Loucy (cell line): ENCODE data around the gene KRTAP24-1.

ENCODE experiments used
- H2AFZ ChIP-seq: fragments of 200-600 bp; sonication (generic); 2 replicates; pipeline ENCODE4 v1.6.0; 2016; ENCODE audit warnings: antibody characterized with exemption, mild to moderate bottlenecking, low read length, moderate library complexity
- H3F3A ChIP-seq: fragments of 200-600 bp; 2 replicates; pipeline ENCODE4 v1.6.0; 2016; ENCODE audit warnings: antibody characterized with exemption, low read depth, mild to moderate bottlenecking
- H3K27me3 ChIP-seq: fragments of 200-600 bp; sonication (generic); 2 replicates; pipeline ENCODE4 v1.6.1; 2014; ENCODE audit warnings: low read length, mild to moderate bottlenecking; ENCODE audit not compliant: insufficient read depth, poor library complexity, severe bottlenecking
- H3K36me3 ChIP-seq: fragments of 200-600 bp; sonication (generic); 2 replicates; pipeline ENCODE4 v1.6.1; 2016; ENCODE audit warnings: low read length; ENCODE audit not compliant: insufficient read depth
- H3K4me1 ChIP-seq: fragments of 200-600 bp; sonication (generic); 2 replicates; pipeline ENCODE4 v1.5.1; 2014; ENCODE audit warnings: low read length, mild to moderate bottlenecking; ENCODE audit not compliant: insufficient read depth, poor library complexity, severe bottlenecking
- H3K4me2 ChIP-seq: fragments of 200-600 bp; sonication (generic); 2 replicates; pipeline ENCODE4 v1.6.0; 2014; ENCODE audit warnings: antibody characterized with exemption, low read length, low read depth, mild to moderate bottlenecking; ENCODE audit not compliant: poor library complexity, severe bottlenecking
- H3K4me3 ChIP-seq: fragments of 200-600 bp; sonication (generic); 2 replicates; pipeline ENCODE4 v1.5.1; 2014; ENCODE audit warnings: low read length, mild to moderate bottlenecking, mixed read lengths; ENCODE audit not compliant: poor library complexity, severe bottlenecking
- H3K79me2 ChIP-seq: fragments of 200-600 bp; sonication (generic); 2 replicates; pipeline ENCODE4 v1.6.1; 2014; ENCODE audit warnings: low read length; ENCODE audit not compliant: insufficient read depth
- H3K9ac ChIP-seq: fragments of 200-600 bp; sonication (generic); 2 replicates; pipeline ENCODE4 v1.6.0; 2014; ENCODE audit warnings: mild to moderate bottlenecking, low read depth, low read length, moderate library complexity; ENCODE audit not compliant: poor library complexity, severe bottlenecking
- H3K9me2 ChIP-seq: fragments of 200-600 bp; sonication (generic); replicated peaks from 2 replicates; pipeline ENCODE4 v1.6.1; 2016; ENCODE audit warnings: low read depth, low read length, mixed read lengths
- H3K9me3 ChIP-seq: fragments of 200-600 bp; sonication (generic); 2 replicates; pipeline ENCODE4 v1.6.1; 2014; ENCODE audit warnings: mild to moderate bottlenecking, antibody characterized with exemption, low read length, low read depth; ENCODE audit not compliant: insufficient read depth
- H4K20me1 ChIP-seq: fragments of 200-600 bp; sonication (generic); 2 replicates; pipeline ENCODE4 v1.6.0; 2014; ENCODE audit warnings: antibody characterized with exemption, low read length, mild to moderate bottlenecking; ENCODE audit not compliant: insufficient read depth, poor library complexity, severe bottlenecking
- EZH2phosphoT487 ChIP-seq: fragments of 200-600 bp; IDR thresholded peaks from 2 replicates; pipeline ENCODE4 v1.6.1; 2018; ENCODE audit warnings: antibody characterized with exemption, mild to moderate bottlenecking, moderate library complexity, borderline replicate concordance
- TF ChIP-seq, protein P1 (sequence below): fragments of 200-600 bp; sonication (generic); conservative IDR thresholded peaks from 2 replicates; pipeline ENCODE4 v1.5.1; 2014; ENCODE audit warnings: mild to moderate bottlenecking, antibody characterized with exemption, low read length

The KRTAP24-1 gene

DNA sequence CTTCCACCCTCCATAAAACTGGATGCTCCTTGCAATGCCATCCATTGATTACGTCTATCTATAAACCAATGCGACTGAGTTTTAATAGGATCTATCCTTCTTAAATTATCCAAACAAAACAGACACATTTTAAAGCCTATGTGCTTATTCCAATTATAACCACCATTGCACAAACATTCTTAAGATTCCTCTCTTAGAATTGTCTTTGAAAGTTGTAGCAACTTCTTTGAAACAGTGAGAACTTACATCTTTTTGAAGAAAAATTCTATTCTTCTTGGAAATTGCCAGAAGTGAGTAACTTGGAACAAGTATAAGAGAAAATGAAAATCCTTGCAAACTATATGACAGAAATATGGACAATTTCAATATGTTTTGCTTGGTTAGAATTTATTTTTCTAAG, 37.5 kb upstream of the KRTAP24-1 start, which contains the start of gene KRTAP26-1:
Gene KRTAP26-1, minus strand, starts transcription at position 101 of the 400 bp plus-strand sequence. CDS start 280 bp downstream, outside the sequence.
- H3K79me2 ChIP-seq, result no peaks in the 10 kb centered on the region
- no peaks in the 10 kb centered on the region for H3K4me1 ChIP-seq
- H3K27me3 ChIP-seq, result no peaks in the 10 kb centered on the region
- H3K9me3 ChIP-seq, result no peaks in the 10 kb centered on the region
- TF ChIP-seq EZH2phosphoT487, result no peak
- TF ChIP-seq, protein P1, sequence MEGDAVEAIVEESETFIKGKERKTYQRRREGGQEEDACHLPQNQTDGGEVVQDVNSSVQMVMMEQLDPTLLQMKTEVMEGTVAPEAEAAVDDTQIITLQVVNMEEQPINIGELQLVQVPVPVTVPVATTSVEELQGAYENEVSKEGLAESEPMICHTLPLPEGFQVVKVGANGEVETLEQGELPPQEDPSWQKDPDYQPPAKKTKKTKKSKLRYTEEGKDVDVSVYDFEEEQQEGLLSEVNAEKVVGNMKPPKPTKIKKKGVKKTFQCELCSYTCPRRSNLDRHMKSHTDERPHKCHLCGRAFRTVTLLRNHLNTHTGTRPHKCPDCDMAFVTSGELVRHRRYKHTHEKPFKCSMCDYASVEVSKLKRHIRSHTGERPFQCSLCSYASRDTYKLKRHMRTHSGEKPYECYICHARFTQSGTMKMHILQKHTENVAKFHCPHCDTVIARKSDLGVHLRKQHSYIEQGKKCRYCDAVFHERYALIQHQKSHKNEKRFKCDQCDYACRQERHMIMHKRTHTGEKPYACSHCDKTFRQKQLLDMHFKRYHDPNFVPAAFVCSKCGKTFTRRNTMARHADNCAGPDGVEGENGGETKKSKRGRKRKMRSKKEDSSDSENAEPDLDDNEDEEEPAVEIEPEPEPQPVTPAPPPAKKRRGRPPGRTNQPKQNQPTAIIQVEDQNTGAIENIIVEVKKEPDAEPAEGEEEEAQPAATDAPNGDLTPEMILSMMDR, result no peak
- no peak within 1 kb of the TSS for H3K9ac ChIP-seq
- H3K36me3 ChIP-seq, result no peaks in the 10 kb centered on the region
- H4K20me1 ChIP-seq, result no peaks in the 10 kb centered on the region
- H2AFZ ChIP-seq, result no peak within 1 kb of the TSS
- no peaks in the 10 kb centered on the region for H3K9me2 ChIP-seq
- no peak within 1 kb of the TSS for H3K4me3 ChIP-seq
- no peak within 1 kb of the TSS for H3K4me2 ChIP-seq
- H3F3A ChIP-seq, result no peaks in the 10 kb centered on the region

DNA sequence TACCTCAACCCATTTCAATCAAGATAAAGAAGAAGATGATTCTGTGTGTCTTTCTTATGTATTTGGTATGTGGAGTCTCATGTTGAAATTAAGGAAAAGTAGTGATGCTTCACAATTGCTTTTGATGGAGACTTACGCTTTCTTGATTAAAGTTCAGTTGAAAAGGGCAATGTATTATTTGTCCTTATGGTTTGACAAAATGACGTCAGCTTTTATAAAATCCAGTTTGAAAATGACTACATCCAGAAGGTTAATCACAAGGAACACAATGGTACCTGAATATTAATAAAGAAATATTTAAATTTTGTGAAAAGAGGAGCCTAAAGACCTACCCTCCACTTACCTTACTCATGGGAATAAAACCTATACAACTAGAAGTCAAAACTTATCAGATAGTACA, 33.0 kb upstream of the KRTAP24-1 start:
- Histone ChIP-seq H3K4me2 (no peak overlapping the region), H4K20me1 (no peaks in the 10 kb centered on the region), H3K4me1 (no peaks in the 10 kb centered on the region), H2AFZ (no peak overlapping the region), H3K27me3 (no peaks in the 10 kb centered on the region), H3K4me3 (no peak overlapping the region), H3K9ac (no peak overlapping the region), H3K79me2 (no peaks in the 10 kb centered on the region), H3K9me3 (no peaks in the 10 kb centered on the region), H3K36me3 (no peaks in the 10 kb centered on the region), H3K9me2 (no peaks in the 10 kb centered on the region), H3F3A (no peaks in the 10 kb centered on the region)
- TF ChIP-seq EZH2phosphoT487, result no peak
- TF ChIP-seq, protein P1, result no peak

DNA sequence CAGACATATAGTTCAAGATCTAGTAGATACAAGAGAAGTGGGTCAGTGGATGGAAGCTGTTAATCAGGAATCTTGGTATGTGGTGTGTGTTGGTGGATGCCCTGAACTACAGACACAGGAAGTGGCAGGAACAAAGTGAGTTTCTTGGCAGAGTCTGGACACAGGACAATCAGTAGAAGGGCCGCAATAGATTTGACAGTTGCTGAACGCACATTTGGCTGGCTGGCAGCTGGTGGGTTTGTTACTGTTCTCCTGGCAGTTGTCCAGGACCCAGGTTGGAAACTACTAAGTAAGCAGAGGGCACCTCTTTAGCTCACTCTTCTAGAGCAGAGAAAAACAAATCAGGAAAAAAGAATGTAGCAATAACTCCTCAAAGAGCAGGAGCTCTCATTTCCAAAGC, 24.1 kb upstream of the KRTAP24-1 start:
- Histone ChIP-seq H3K9ac (no peak overlapping the region), H3K9me2 (no peaks in the 10 kb centered on the region), H3K79me2 (no peaks in the 10 kb centered on the region), H3K4me2 (no peak overlapping the region), H3K9me3 (no peaks in the 10 kb centered on the region), H3K4me1 (no peaks in the 10 kb centered on the region), H3K27me3 (no peaks in the 10 kb centered on the region), H3K4me3 (no peak overlapping the region), H3F3A (no peaks in the 10 kb centered on the region), H2AFZ (no peak overlapping the region), H3K36me3 (no peaks in the 10 kb centered on the region), H4K20me1 (no peaks in the 10 kb centered on the region)
- no peak for TF ChIP-seq EZH2phosphoT487
- TF ChIP-seq, protein P1, result no peak
